GM18507 (cell line): Measurements from ENCODE around the gene TPD52L2.
"Not testable (repeated sequence)": the region's sequence is repeated elsewhere in the genome, so short reads cannot be mapped to it uniquely, and the experiment has no call there.

Experiments
- DNase-seq: peaks from one replicate; pipeline ENCODE4 v3.0.0; 2011; ENCODE audit warnings: low read depth; ENCODE audit not compliant: insufficient read length; ENCODE audit errors: extremely low spot score
- FAIRE-seq: peaks from 2 replicates; lab custom pipeline; 2011; peaks lifted over from hg19 to GRCh38; lab: Jason Lieb, UNC

Gene TPD52L2

GRCh38 chr20:63891061-63892002 lies 26.3 kb downstream of the TPD52L2 start:
- FAIRE-seq (no peak), DNase-seq (no peak)

- FAIRE-seq, result no peak
- DNase-seq, result no peak
Measured at GRCh38 chr20:63892402-63892801, 27.3 kb downstream of the TPD52L2 start.

DNA sequence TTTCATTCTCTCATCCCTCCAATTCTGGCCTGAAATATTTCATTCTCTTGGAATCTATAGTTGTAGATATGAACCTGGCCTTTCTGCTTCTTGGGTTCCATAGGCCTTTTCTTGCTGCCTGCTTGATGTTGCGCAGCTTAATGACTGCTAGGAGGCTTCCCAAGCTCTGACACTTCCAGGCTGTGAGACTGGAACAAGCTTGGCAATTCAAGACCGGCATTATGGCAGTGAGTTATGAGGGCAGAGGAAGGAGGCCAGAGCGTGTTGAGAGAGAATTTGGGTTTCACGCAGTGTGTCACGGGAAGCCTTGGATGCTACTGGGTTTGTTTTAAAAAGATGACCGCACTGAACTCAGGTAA lies 28.9 kb downstream of the TPD52L2 start:
- DNase-seq, result no peak
- no peak for FAIRE-seq

DNA sequence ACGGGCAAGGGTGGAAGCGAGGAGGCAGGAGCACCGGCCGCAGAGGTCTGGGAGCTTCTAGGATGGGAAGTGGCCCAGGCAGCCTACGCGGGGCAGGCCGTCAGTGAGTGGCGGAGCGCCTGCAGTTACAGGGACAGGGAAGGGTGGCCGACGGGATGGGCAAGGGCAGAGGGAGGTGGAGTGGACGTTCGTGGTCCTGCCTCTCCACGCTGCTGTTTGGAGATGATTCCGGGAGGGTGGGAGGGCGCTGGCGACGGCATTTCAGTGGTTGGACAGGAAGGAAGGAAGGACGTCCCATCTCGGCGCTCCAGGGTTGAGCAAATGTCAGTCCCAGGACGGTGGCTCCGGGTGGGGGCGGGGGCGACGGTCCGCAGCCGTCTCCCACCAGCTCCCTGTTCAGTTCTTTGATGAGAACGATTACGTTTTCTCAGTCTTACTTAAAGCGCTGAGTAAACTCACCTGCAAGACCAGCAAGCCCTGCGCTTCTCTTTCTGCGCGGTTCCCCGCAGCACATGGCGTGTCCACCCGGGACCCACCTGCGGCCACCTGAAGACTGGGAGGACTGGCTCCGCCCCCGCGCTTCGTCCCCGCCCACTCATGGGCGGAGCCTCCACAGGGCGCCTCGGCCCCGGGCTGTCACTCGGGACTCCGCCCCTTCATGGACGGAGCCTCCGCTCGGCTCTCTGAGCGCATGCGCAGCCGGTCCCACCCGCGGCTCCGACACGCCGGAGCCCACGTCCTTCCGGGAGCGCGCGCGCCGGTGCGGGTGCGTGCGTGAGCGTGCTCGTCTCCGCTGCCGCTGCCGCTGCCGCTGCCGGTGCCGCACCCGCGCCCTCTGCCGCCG lies 29.5 kb downstream of the TPD52L2 start, which contains the start of gene DNAJC5:
DNAJC5 (plus strand) TSS at position 769 of the 844 bp plus-strand sequence. CDS start 33,220 bp downstream, outside the sequence.
- FAIRE-seq (peak; percentile 92), DNase-seq (peak; percentile 100)

- DNase-seq (no peak), FAIRE-seq (no peak)
Measured at GRCh38 chr20:63895202-63895951, 30.3 kb downstream of the TPD52L2 start.

DNA sequence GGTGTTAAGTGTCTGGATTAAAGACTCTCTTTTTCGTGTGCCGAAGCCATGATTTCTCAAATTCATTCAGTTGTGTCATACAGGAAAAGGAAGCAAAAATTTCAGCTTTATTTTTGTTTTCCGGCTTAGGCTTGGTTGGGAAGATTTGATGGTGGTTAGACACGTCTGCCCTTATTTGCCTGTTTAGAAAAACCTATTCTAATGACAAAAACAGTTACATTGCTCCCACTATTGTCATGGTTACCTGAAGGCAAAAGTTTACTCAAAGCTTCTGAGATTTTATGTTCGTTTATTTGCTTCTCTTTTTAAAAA lies 30.8 kb downstream of the TPD52L2 start:
- no peak for DNase-seq

DNA sequence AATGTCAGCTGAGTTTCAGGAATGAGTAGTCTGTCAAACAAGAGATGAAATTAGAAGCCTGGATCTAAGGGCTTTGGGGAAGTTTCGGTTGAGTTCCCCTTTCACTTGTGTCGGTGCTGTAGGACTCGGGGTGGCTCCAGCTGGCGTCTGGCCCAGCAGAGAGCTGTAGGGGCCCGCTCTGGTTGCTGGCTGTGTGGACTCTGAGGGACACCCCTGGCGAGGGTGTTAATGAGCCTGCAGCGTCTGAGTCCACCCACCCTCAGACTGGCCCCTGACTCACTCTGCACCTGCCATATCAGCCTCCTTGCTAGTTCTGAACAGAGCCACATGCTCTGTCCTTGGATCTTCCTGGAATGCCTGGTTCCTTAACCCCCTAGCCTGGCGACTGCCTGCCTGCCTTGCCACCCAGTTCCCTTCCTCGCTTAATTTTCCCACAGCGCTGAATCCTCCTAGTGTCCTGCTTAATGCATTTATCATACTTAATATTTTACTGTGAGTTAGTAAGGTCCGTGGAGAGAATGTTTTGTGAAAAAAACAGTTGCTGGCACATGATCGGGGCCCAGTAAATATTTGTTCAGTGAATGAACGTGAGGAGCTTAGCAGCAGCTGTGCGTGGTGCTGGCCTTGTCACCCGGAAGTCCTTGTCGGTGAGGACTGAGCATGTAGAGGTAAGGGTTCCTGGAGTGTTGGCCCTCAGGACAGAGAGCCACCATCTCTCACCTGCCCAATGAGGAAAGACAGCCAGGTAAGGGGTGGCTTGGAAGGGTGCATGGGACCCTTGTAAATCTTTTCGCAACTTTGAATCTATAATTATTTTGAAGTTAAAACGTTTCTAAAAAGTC lies 31.4 kb downstream of the TPD52L2 start:
- FAIRE-seq (peak; percentile 88), DNase-seq (peak; percentile 43)

More for the DNA sequence above, 30.8 kb downstream of the TPD52L2 start:
- FAIRE-seq, result no peak

DNA sequence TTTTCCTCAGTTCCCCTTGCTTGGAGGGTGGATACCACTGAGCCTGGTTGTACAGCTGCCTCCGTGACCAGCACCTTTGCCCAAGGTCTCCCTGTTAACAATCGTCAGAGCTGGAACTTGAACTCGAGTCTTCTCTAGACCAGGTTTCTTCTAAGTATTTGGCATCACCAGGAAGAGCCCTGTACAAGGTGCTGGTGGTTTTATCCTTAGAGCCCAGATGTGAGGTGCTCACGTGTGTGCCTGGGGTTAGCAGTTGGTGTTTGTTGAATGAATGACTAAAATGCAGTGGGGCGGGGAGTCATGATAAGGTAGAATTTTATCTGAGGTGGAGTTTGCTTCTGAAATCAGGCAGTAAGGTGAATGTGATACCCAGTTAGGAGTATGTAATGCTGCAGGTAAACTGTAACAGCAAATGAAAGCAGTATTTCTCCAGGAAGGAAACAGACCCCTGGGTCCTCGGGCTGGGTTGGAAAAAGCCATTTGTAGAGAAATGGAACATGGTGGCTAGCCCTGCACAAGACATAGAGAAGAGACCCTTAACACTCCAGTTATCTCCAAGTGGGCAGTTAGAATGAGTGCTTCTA lies 33.0 kb downstream of the TPD52L2 start:
- FAIRE-seq (no peak), DNase-seq (no peak)

- FAIRE-seq (no peak), DNase-seq (no peak)
Measured at GRCh38 chr20:63898882-63899558, 34.0 kb downstream of the TPD52L2 start.

- no peak for DNase-seq
- FAIRE-seq, result no peak
Measured at GRCh38 chr20:63900413-63900812, 35.3 kb downstream of the TPD52L2 start.

DNA sequence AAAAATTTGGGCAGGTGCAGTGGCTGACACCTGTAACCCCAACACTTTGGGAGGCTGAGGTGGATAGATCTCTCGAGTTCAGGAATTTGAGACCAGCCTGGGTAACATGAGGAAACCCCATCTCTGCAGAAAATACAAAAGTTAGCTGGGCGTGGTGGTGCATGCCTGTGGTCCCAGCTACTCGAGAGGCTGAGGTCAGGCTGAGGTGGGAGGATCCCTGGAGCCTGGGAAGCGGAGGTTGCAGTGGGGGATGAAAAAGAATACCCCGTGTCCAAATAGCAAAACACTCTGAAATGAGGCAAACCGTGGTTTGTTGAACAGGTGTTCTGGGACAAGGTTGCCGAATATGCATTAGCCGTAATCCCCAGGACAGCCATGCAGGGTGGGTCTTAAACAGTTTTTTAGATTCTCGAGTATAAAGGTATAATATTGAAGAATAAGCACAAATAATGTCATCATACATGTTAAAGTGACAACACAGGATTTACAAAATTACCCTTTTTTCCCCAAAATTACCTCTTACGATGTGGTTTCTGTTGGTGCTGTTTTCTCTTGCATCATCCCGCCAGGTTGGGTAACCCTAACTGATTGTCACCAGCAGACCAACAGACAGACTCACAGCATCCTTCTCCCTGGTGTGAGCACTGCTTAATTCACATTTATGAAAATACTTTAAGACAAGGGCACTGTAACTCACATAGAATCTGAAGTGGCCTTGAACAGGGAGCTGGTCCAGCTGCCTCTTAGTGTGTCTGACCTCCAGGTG lies 38.9 kb downstream of the TPD52L2 start:
- DNase-seq, result no peak
- no peak for FAIRE-seq

- no peak for FAIRE-seq
- DNase-seq, result no peak
Measured at GRCh38 chr20:63908008-63908682, 43.1 kb downstream of the TPD52L2 start.

GRCh38 chr20:63911176-63911575 lies 46.1 kb downstream of the TPD52L2 start:
- DNase-seq, result no peak
- FAIRE-seq, result no peak

- no peak for FAIRE-seq
- DNase-seq, result no peak
Measured at GRCh38 chr20:63913768-63914167, 48.7 kb downstream of the TPD52L2 start.

DNA sequence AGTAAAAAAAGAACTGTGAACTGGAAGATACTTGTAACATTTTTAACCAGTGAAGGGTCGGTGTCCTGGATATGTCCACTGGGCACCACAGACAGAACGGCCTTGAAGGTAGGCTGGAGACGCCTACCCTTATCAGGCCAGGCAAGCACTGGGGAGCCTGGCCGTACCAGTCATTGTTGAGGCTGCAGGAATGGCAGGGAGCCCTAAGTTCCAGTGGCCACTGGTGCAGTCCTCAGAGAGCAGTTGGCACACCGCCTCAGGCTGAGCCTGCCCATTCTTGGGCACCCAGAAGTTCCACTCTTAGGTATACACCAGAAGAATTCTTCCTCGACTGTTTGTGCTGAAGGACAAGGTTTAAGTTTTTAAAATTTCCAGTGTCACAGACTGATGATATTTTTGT lies 50.4 kb downstream of the TPD52L2 start:
- DNase-seq, result no peak

DNA sequence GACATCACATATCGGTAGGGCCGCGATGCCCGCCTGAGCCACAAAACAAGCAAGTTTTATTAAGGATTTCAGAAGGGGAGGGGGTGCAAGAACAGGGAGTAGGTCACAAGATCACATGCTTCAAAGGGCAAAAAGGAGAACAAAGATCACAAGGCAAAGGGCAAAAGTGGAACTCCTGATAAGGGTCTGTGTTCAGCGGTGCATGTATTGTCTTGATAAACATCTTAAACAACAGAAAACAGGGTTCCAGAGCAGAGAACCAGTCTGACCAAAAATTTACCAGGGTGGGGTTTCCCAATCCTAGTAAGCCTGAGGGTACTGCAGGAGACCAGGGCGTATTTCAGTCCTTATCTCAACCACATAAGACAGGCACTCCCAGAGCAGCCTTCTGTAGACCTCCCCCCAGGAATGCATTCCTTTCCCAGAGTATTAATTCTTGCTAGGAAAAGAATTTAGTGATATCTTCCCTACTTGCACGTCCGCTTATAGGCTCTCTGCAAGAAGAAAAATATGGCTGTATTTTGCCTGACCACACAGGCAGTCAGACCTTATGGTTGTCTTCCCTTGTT lies 51.4 kb downstream of the TPD52L2 start:
- not testable (repeated sequence) for DNase-seq, FAIRE-seq

More for the DNA sequence above, 50.4 kb downstream of the TPD52L2 start:
- FAIRE-seq, result no peak
